Upper lobe of right lung (tissue), 1 donor: ENCODE measurements around the gene RERE. TPM values are rescaled to one million over a fixed set of nuclear protein-coding genes. Genes with fewer than 3 reads are reported as not detected.

ENCODE experiments used
- ATAC-seq: fragments of 200-7000 bp; cut with Tn5 transposase; one replicate; pipeline ENCODE4 v1.9.1; 2020; ENCODE audit warnings: mild to moderate bottlenecking, moderate library complexity
- DNase-seq: peaks from one replicate; pipeline ENCODE4 v3.0.0-alpha.2; 2020
- H3K27ac ChIP-seq: fragments of 200-600 bp; one replicate; pipeline ENCODE4 v1.8.0; 2022
- H3K27me3 ChIP-seq: fragments of 200-600 bp; one replicate; pipeline ENCODE4 v1.8.0; 2022; ENCODE audit warnings: mild to moderate bottlenecking
- H3K36me3 ChIP-seq: fragments of 200-600 bp; one replicate; pipeline ENCODE4 v1.8.0; 2022
- H3K4me1 ChIP-seq: fragments of 200-600 bp; one replicate; pipeline ENCODE4 v1.8.0; 2022
- H3K4me3 ChIP-seq: fragments of 200-600 bp; one replicate; pipeline ENCODE4 v1.8.0; 2022; ENCODE audit warnings: mild to moderate bottlenecking
- H3K9me3 ChIP-seq: fragments of 200-600 bp; one replicate; pipeline ENCODE4 v1.8.0; 2022
- intact Hi-C: fragments of 100-400 bp; cut with DNase I; formaldehyde crosslinking; loops from one replicate; pipeline ENCODE4 v1.11.0; 2022
- total RNA-seq: library from RNA; stranded (reverse); fragmentation: NEBNext Ultra II Directional; extraction: Animal tissue kit (Norgen Biotek cat#: 25700); gene quantifications from one replicate; pipeline ENCODE4 v1.2.1, GENCODE V29; 2021
- TF ChIP-seq, protein P1 (sequence below): fragments of 200-600 bp; IDR thresholded peaks from one replicate; pipeline ENCODE4 v1.8.0; 2022; ENCODE audit warnings: antibody characterized with exemption
- donor health status: DM: no; HTN: yes; CAD: no; lungs with severe emphysema.

Gene RERE
- total RNA-seq, 1 donor from 2014 or later, result 99.6 TPM

DNA sequence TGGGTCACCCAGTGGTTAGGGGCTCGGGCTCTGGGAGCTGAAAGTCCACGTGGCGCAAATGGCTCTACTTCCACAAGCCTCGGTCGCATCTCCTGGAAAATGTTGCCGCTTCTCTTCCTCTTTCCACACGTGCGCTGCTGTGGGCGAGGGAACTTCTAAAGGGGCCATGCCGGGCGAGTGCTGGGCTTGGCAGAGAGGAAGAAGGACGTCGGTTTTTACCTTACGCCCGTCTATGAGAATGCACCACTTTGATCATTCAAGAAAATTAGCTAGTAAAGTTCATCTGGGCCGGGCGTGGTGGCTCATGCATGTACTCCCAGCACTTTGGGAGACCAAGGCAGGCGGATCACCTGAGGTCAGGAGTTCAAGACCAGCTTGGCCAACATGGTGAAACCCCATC lies 489.2 kb downstream of the RERE start:
- H3K9me3 ChIP-seq, result no peaks in the 10 kb centered on the region
- ATAC-seq (no peak), DNase-seq (no peak)
- TF ChIP-seq, protein P1, sequence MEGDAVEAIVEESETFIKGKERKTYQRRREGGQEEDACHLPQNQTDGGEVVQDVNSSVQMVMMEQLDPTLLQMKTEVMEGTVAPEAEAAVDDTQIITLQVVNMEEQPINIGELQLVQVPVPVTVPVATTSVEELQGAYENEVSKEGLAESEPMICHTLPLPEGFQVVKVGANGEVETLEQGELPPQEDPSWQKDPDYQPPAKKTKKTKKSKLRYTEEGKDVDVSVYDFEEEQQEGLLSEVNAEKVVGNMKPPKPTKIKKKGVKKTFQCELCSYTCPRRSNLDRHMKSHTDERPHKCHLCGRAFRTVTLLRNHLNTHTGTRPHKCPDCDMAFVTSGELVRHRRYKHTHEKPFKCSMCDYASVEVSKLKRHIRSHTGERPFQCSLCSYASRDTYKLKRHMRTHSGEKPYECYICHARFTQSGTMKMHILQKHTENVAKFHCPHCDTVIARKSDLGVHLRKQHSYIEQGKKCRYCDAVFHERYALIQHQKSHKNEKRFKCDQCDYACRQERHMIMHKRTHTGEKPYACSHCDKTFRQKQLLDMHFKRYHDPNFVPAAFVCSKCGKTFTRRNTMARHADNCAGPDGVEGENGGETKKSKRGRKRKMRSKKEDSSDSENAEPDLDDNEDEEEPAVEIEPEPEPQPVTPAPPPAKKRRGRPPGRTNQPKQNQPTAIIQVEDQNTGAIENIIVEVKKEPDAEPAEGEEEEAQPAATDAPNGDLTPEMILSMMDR, result no peak
- no peaks in the 10 kb centered on the region for H3K4me1 ChIP-seq
- intact Hi-C loops, result no loop called here
- H3K27me3 ChIP-seq, result no peaks in the 10 kb centered on the region
- H3K4me3 ChIP-seq, result no peak overlapping the region
- no peaks in the 10 kb centered on the region for H3K36me3 ChIP-seq
- no peak overlapping the region for H3K27ac ChIP-seq

DNA sequence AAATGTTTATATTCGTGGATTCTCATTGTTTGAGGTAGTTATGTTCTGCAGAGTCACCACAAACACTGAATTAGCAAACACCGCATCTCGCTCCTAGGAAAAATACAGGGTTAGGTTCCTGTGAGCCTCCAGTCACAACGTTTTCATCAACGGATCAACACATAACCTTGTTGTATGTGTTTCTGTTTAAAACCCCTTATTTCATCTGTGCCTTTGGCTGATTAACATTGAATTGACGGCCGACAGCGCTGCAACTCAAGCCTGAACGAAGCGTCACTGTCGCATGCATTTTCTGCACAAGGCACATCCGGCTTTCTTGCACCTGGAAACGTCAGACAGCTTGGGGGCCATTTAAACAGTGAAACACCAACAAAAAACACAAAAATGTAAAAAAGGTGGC lies 491.2 kb downstream of the RERE start:
- H3K27me3 ChIP-seq, result no peaks in the 10 kb centered on the region
- DNase-seq (no peak), ATAC-seq (no peak)
- no peak overlapping the region for H3K27ac ChIP-seq
- H3K4me3 ChIP-seq, result no peak overlapping the region
- TF ChIP-seq, protein P1, result no peak
- H3K9me3 ChIP-seq, result no peaks in the 10 kb centered on the region
- no peaks in the 10 kb centered on the region for H3K36me3 ChIP-seq
- intact Hi-C loops, result no loop called here
- no peaks in the 10 kb centered on the region for H3K4me1 ChIP-seq

DNA sequence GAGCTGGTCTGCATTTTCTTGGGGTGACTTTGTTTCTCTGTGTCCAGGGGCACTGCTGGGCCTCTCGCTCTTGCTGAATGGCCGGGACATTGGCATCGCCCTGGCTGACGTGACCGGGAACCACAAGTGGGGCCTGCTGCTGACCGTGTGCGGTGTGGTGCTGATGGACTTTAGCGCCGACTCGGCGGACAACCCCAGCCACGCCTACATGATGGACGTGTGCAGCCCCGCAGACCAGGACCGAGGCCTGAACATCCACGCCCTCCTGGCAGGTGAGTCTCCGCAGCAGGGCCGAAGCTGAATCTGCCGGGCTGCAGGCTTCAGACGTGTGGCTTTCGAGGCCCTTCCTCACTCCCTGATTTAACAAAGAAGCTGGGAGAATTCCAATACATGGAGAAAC lies 491.7 kb downstream of the RERE start:
- Histone ChIP-seq H3K4me3 (no peak overlapping the region), H3K27ac (no peak overlapping the region), H3K27me3 (no peaks in the 10 kb centered on the region), H3K9me3 (no peaks in the 10 kb centered on the region), H3K4me1 (no peaks in the 10 kb centered on the region), H3K36me3 (no peaks in the 10 kb centered on the region)
- intact Hi-C loops, result no loop called here
- TF ChIP-seq, protein P1, result no peak
- DNase-seq, result no peak
- no peak for ATAC-seq

GRCh38 chr1:8324176-8324810 lies 493.1 kb downstream of the RERE start:
- DNase-seq (no peak), ATAC-seq (no peak)
- H3K27ac ChIP-seq, result no peak overlapping the region
- intact Hi-C loops, result no loop called here
- H3K27me3 ChIP-seq, result no peaks in the 10 kb centered on the region
- no peaks in the 10 kb centered on the region for H3K9me3 ChIP-seq
- H3K4me3 ChIP-seq, result no peak overlapping the region
- H3K4me1 ChIP-seq, result no peaks in the 10 kb centered on the region
- H3K36me3 ChIP-seq, result no peaks in the 10 kb centered on the region
- TF ChIP-seq, protein P1, result no peak

GRCh38 chr1:8323706-8324105 lies 493.7 kb downstream of the RERE start:
- no peaks in the 10 kb centered on the region for H3K9me3 ChIP-seq
- no peak for DNase-seq
- ATAC-seq, result peak; percentile 28

More at GRCh38 chr1:8323706-8324105, 493.7 kb downstream of the RERE start:
- Histone ChIP-seq H3K4me1 (peaks cover under 1% of the 10 kb centered on the region), H3K36me3 (no peaks in the 10 kb centered on the region), H3K27me3 (no peaks in the 10 kb centered on the region), H3K4me3 (no peak overlapping the region), H3K27ac (no peak overlapping the region)
- intact Hi-C loops, result no loop called here
- TF ChIP-seq, protein P1, result no peak
